ENCODE data around the gene SIK2. TPM values are rescaled to one million over a fixed set of nuclear protein-coding genes. Genes with fewer than 3 reads are reported as not detected.

The SIK2 gene
- total and polyA plus RNA-seq, 2 experiments from 2014 or later = 1.5 to 14.2 TPM

GRCh38 chr11:111680486-111681175 is 78.4 kb downstream of the SIK2 start:
- Histone ChIP-seq H3K27me3 (no peaks in the 10 kb centered on the region), H3K9me3 (ENCODE audit: low read depth) (no peaks in the 10 kb centered on the region), H3K4me3 (no peak overlapping the region), H3K27ac (no peak overlapping the region), H3K36me3 (peaks cover 2% of the 10 kb centered on the region), H3K4me1 (ENCODE audit: low read depth) (no peaks in the 10 kb centered on the region)
- TF ChIP-seq CTCF (IDR thresholded peaks at IDR 0.05; ENCODE audit: low read depth, low read length) = no peak
- DNase-seq (ENCODE audit: low read depth in 1 of 2, low spot score in 1 of 2) = no peak

- no peak for DNase-seq (ENCODE audit: low read depth in 1 of 2, low spot score in 1 of 2)
- TF ChIP-seq CTCF (IDR thresholded peaks at IDR 0.05; ENCODE audit: low read depth, low read length) = no peak
- Histone ChIP-seq H3K4me1 (ENCODE audit: low read depth) (no peaks in the 10 kb centered on the region), H3K4me3 (no peak overlapping the region), H3K9me3 (ENCODE audit: low read depth) (no peaks in the 10 kb centered on the region), H3K27me3 (no peaks in the 10 kb centered on the region), H3K36me3 (peaks cover 2% of the 10 kb centered on the region), H3K27ac (no peak overlapping the region)
These were observed 81.6 kb downstream of the SIK2 start for GRCh38 chr11:111683806-111684205.

GRCh38 chr11:111684251-111684650 is 82.0 kb downstream of the SIK2 start:
- Histone ChIP-seq H3K4me3 (no peak overlapping the region), H3K9me3 (ENCODE audit: low read depth) (no peaks in the 10 kb centered on the region), H3K27me3 (no peaks in the 10 kb centered on the region), H3K27ac (no peak overlapping the region), H3K36me3 (no peaks in the 10 kb centered on the region), H3K4me1 (ENCODE audit: low read depth) (no peaks in the 10 kb centered on the region)
- DNase-seq (ENCODE audit: low read depth in 1 of 2, low spot score in 1 of 2) = no peak
- no peak for TF ChIP-seq CTCF (IDR thresholded peaks at IDR 0.05; ENCODE audit: low read depth, low read length)

- H3K4me1 ChIP-seq (ENCODE audit: low read depth) = no peaks in the 10 kb centered on the region
- no peak overlapping the region for H3K4me3 ChIP-seq
- H3K9me3 ChIP-seq (ENCODE audit: low read depth) = no peaks in the 10 kb centered on the region
- no peak overlapping the region for H3K27ac ChIP-seq
- H3K27me3 ChIP-seq = no peaks in the 10 kb centered on the region
- no peak for TF ChIP-seq CTCF (IDR thresholded peaks at IDR 0.05; ENCODE audit: low read depth, low read length)
- no peak for DNase-seq (ENCODE audit: low read depth in 1 of 2, low spot score in 1 of 2)
- H3K36me3 ChIP-seq = no peaks in the 10 kb centered on the region
These were observed 85.8 kb downstream of the SIK2 start for GRCh38 chr11:111688013-111688412.

GRCh38 chr11:111691176-111691575 is 88.9 kb downstream of the SIK2 start:
- DNase-seq (ENCODE audit: low read depth in 1 of 2, low spot score in 1 of 2) = no peak

More at GRCh38 chr11:111691176-111691575, 88.9 kb downstream of the SIK2 start:
- no peak overlapping the region for H3K27ac ChIP-seq
- H3K27me3 ChIP-seq = no peaks in the 10 kb centered on the region
- H3K9me3 ChIP-seq (ENCODE audit: low read depth) = no peaks in the 10 kb centered on the region
- H3K4me3 ChIP-seq = no peak overlapping the region
- H3K36me3 ChIP-seq = no peaks in the 10 kb centered on the region
- peaks cover 22% of the 10 kb centered on the region for H3K4me1 ChIP-seq (ENCODE audit: low read depth)
- TF ChIP-seq CTCF (IDR thresholded peaks at IDR 0.05; ENCODE audit: low read depth, low read length) = no peak
